Measurements from ENCODE around the gene PRKCE.

DNA sequence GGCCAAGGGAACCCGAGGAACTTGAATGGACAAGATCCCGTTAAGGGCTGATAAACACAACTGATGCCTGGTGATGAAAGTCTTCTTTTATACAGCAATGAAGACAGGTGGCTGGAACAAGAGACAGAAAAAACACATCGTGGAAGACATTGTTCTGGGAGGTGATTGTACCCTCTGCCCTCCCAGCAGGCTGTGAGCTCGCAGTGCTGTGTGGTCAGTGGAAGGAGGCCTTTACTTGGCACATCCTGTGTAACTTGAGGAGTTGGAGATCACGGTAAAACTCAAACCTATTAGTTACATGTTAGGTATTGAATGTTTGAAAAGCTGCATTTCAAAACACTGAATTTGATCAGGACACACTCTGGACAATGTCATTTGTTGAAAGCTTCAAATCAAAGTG, 395.8 kb downstream of the PRKCE start:
- no peak for TF ChIP-seq CTCF (conservative IDR thresholded peaks at IDR 0.05 in 1 of 2, IDR thresholded peaks at IDR 0.05 in 1 of 2; ENCODE audit: extremely low read depth in 1 of 2, insufficient read depth in 1 of 2, low read depth in 1 of 2, low read length in 2 of 2)
- no peak for TF ChIP-seq EZH2 (IDR thresholded peaks at IDR 0.05; ENCODE audit: borderline replicate concordance, low read length)

All from mammary epithelial cell (primary cell).